Thyroid gland (tissue), 4 donors: ENCODE measurements around the gene MET.

ENCODE experiments used
- CTCF ChIP-seq, 6 experiments: fragments of 200-600 bp in 3 of 6; fragments of 450-650 bp in 3 of 6; sonication (generic) in 3 of 6; IDR thresholded peaks; one replicate each; pipeline ENCODE4 v1.5.1; 2016 to 2019; ENCODE audit warnings: antibody characterized with exemption in 6 of 6, mild to moderate bottlenecking in 2 of 6, inconsistent platforms in 1 of 6, moderate library complexity in 1 of 6
- POLR2A ChIP-seq, 2 donors: fragments of 450-650 bp; IDR thresholded peaks; one replicate each; pipeline ENCODE4 v1.6.1; 2017; ENCODE audit warnings: antibody characterized with exemption in 2 of 2, mild to moderate bottlenecking in 2 of 2, moderate library complexity in 1 of 2

DNA sequence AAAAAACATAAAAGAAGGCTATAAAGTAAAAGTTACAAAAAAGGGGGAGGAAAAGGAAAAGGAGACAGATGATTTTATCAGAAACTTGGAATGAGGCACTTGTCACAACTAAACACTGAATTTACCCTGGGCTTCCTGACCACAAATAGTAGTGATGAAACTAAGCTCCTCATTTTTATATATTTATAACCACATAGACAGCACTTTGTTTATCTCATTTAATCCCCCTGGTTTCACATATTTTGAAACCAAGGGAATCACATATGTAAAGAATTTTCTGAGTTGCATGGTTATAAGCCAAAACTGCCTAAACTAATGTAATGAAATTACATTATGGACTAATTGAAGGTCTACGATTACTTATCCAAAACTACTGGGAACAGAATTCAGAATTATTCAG, 39.6 kb upstream of the MET start:
- TF ChIP-seq CTCF (IDR thresholded peaks at IDR 0.05) (no peak), POLR2A (IDR thresholded peaks at IDR 0.05) (no peak)
